HG03442 (cell line): ENCODE results near the gene COMMD2.

ENCODE experiments used
- ATAC-seq: cut with Tn5 transposase; IDR thresholded peaks from one replicate; pipeline ENCODE4 v1.9.1; 2021; ENCODE audit warnings: mild to moderate bottlenecking, moderate library complexity; ENCODE audit not compliant: unreplicated experiment

Gene COMMD2

GRCh38 chr3:149752051-149752787, at the start of gene COMMD2:
Gene COMMD2, minus strand, starts transcription at chr3:149752489. Its CDS starts 45 bp downstream, at chr3:149752444.
- ATAC-seq = peak; percentile 97

- no peak for ATAC-seq
Observed at GRCh38 chr3:149801639-149802038, 49.4 kb upstream of the COMMD2 start.

GRCh38 chr3:149801195-149801594, 48.9 kb upstream of the COMMD2 start:
- no peak for ATAC-seq

GRCh38 chr3:149800693-149801092, 48.4 kb upstream of the COMMD2 start:
- ATAC-seq = no peak

- no peak for ATAC-seq
Observed at GRCh38 chr3:149796026-149796425, 43.7 kb upstream of the COMMD2 start.

GRCh38 chr3:149792452-149793270, 40.4 kb upstream of the COMMD2 start, which contains the start of gene ANKUB1:
Gene ANKUB1, minus strand, starts transcription at chr3:149792554. Its CDS starts 188 bp downstream, at chr3:149792366.
- ATAC-seq = no peak

- ATAC-seq = no peak
Observed at GRCh38 chr3:149790698-149791097, 38.4 kb upstream of the COMMD2 start.

- ATAC-seq = no peak
Observed at GRCh38 chr3:149790268-149790667, 38.0 kb upstream of the COMMD2 start.

- no peak for ATAC-seq
Observed at GRCh38 chr3:149784064-149784704, 31.9 kb upstream of the COMMD2 start.

- no peak for ATAC-seq
Observed at GRCh38 chr3:149783576-149783975, 31.3 kb upstream of the COMMD2 start.

- ATAC-seq = no peak
Observed at GRCh38 chr3:149781741-149782140, 29.5 kb upstream of the COMMD2 start.

GRCh38 chr3:149781211-149781610, 28.9 kb upstream of the COMMD2 start:
- ATAC-seq = no peak

- ATAC-seq = no peak
Observed at GRCh38 chr3:149777414-149778214, 25.3 kb upstream of the COMMD2 start.

GRCh38 chr3:149776170-149776569, 23.9 kb upstream of the COMMD2 start:
- ATAC-seq = no peak

- no peak for ATAC-seq
Observed at GRCh38 chr3:149772861-149773260, 20.6 kb upstream of the COMMD2 start.

- ATAC-seq = no peak
Observed at GRCh38 chr3:149771652-149772271, 19.5 kb upstream of the COMMD2 start.

GRCh38 chr3:149770246-149770645, 18.0 kb upstream of the COMMD2 start:
- no peak for ATAC-seq

GRCh38 chr3:149768704-149769103, 16.4 kb upstream of the COMMD2 start:
- ATAC-seq = no peak

GRCh38 chr3:149767720-149768119, 15.4 kb upstream of the COMMD2 start:
- ATAC-seq = no peak

GRCh38 chr3:149765762-149766334, 13.6 kb upstream of the COMMD2 start:
- ATAC-seq = no peak
